ENCODE data around the gene CDK5RAP2.

Gene CDK5RAP2

GRCh38 chr9:120375316-120375715 is 204.7 kb downstream of the CDK5RAP2 start:
- DNase-seq: no peak

DNA sequence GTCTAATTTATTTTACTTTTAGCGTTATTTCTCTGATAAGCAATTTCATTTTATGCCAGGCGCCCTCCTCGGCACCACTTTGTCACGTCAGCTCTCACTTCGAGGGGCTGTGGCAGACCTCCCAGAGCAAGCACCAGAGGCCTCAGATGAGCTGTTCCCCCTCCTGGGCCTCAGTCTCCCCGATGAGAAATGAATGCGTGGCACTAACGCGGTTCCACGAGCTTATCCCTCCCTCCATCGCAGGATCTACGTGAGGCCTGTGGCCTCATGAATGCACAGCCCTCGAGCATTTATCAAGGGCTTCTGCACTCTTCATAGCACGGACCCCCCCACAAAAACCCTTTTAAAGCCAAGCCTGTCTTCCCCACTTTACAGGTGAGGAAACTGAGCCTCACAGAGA is 205.2 kb downstream of the CDK5RAP2 start:
- DNase-seq: no peak

GRCh38 chr9:120374239-120374638 is 205.7 kb downstream of the CDK5RAP2 start:
- DNase-seq: no peak

GRCh38 chr9:120372040-120372439 is 207.9 kb downstream of the CDK5RAP2 start:
- DNase-seq: no peak

DNA sequence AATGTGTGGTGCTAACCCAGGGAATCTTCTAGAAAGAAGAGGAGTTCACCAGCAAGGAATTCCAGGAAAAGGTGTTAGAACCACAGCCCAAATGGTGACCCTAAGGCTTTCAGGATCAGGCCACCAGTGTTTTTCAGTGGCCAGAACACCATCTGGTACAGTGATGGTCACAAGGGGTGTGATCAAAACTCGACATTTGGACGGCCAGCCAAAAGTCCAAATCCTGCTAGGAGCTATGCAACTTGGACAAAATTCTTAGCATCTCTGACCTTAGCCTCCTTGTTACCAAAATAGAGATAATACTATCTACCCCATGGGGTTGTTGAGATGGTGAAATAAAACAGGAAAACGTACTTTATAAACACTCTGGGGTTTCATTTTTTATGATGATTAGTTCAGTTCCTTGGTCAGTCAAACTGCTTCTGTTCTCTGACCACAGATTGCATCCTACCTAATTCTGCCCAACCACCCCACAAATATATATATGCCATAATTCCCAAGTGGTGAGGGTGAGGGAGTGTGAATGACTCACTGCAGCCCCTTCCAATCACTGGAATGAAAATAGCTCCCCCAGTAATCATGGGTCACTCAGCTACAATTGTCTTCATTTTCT is 210.3 kb downstream of the CDK5RAP2 start:
- DNase-seq: no peak

- no peak for DNase-seq
Measured at GRCh38 chr9:120368799-120369198, 211.2 kb downstream of the CDK5RAP2 start.

DNA sequence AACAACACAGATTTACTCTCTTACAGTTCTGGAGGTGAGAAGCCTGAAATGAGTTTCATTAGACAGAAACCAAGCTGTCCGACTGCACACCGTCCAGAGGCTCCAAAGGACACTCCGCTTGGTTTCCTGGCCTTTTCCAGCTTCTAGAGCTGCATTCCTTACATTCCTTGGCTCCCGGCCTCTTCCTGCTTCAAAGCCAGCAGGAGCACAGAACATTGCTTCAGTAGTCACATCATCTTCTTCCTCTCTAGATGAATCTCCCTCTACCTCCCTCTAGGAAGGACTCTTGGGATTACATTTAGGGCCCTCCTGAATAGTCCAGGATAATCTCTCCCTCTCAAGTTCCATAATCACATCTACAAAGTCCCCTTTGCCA is 213.3 kb downstream of the CDK5RAP2 start:
- DNase-seq: no peak

DNA sequence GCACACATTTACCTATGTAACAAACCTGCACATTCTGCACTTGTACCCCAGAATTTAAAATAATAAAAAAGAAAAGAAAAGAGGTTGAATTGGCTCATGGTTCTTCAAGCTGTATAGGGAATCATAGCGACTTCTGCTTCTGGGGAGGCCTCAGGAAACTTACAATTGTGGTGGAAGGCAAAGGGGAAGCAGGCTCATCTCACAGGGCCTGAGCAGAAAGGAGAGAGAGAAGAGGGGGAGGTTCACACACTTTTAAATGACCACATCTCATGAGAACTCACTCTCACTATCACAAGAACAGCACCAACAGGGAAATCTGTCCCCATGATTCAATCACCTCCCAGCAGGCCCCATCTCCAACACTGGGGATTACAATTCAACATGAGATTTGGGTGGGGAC is 214.6 kb downstream of the CDK5RAP2 start:
- no peak for DNase-seq

DNA sequence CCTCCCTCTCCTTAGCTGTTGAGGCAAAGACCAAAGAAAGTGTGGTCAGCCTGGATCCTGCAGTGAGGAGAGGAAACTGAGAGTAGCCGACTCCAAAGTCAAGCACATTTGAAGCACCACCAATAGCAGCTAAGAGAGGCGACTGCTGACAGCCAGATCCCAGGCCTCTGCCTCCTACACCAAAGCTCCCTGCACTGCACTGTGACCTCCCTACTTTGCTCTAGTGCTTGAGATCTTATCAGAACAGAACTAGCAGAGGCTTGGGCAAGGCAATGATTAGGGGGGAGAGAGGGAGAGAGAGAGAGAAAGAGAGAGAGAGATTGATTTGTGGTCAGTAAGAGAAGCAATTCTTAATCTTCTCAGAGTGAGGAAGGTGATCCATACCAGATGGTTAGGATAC is 216.3 kb downstream of the CDK5RAP2 start:
- DNase-seq: no peak

DNA sequence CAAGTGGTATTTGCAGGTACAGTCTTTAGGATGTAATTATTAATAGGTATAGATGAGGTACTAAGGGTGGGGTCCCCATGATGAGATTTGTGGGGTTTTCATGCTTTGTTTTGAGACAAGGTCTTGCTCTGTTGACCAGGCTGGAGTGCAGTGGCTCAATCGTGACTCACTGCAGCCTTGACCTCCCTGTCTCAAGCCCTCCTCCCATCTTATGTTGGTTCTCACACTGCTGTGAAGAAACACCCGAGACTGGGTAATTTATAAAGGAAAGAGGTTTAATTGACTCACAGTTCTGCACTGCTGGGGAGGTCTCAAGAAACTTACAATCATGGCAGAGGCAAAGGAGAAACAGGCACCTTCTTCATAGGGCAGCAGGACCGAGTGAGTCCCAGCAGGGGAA is 217.5 kb downstream of the CDK5RAP2 start:
- DNase-seq: no peak

GRCh38 chr9:120361551-120361950 is 218.4 kb downstream of the CDK5RAP2 start:
- DNase-seq: no peak

GRCh38 chr9:120360510-120360909 is 219.5 kb downstream of the CDK5RAP2 start:
- DNase-seq: no peak

DNA sequence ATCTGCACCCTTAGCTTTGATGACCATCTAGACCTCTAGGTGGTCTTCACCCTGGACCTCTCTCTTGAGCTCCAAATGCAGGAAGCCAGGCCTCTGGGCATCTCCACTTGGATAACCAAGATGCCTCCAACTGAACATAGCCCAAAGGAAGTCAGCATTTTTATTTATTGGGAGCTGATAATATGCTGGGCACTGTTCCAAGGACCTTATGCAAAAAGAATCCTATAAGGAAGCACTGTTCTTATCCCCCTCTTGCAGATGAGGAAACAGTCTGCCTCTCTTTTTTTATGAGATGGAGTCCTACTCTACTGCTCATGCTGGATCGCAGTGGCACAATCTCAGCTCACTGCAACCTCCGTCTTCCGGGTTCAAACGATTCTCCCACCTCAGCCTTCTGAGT is 219.9 kb downstream of the CDK5RAP2 start:
- no peak for DNase-seq

- DNase-seq: no peak
Measured at GRCh38 chr9:120358877-120359276, 221.1 kb downstream of the CDK5RAP2 start.

DNA sequence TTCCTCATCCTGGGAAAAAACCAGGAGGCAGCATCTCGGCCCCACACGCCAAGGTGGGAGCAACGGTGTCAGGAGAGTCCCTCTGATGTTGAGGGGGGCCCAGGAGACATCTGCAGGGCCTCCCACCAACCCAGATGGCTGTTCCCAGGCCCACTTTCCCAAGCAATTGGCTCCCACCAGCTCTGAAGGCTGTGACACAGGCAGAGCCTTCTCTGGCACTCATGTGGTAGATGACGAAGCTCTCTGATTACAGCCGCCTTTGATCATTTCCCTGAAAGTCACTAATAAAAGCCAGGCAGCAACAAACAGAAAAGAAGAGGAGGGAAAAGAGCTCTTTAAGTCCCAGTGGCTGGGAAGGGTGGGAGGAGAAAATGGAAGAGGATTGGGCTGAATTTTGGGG is 226.5 kb downstream of the CDK5RAP2 start:
- DNase-seq: no peak

GRCh38 chr9:120351106-120351505 is 228.9 kb downstream of the CDK5RAP2 start:
- DNase-seq: no peak

DNA sequence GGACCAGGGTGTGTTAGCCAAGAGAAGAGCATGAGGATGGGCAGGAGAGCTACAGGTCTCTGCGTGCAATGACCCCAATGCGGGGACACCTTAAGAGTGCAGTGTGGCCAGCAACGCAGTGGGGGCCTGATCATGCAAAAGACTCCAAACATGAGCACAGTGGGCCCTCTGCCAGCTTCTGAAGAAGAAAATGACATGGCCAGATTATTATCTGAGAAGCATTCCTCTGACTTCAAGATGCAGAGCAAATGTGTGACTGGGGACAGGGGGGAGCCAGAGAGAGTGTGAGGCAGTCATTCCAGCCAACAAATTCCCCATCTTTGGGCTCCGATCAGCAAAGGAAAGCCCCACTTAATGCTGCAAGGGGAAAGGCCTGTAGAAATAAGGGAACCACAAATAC is 229.4 kb downstream of the CDK5RAP2 start:
- no peak for DNase-seq

DNA sequence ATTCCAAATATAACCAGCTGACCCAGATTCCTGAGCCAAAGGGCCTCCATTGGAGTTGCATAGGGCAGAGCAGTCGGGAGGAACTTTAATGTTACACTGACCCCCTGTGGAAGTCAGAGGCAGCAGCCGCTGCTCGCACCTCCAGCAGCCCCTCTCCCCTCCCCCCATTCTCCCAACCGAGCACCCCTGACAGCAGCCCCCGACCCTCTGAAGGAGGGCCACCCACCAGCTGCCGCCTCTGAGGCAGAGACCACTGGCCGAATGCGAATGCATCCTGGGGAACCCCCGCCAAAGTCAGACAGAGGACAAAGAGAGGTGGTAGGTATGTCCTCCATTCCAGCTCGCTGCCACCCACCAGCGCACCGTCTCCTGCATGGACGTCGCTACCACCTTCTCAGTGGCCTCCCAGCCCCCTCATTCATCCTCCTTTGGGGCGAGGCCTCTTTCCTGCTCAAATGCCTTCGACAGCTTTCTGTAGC is 231.0 kb downstream of the CDK5RAP2 start:
- DNase-seq: peak; percentile 20

DNA sequence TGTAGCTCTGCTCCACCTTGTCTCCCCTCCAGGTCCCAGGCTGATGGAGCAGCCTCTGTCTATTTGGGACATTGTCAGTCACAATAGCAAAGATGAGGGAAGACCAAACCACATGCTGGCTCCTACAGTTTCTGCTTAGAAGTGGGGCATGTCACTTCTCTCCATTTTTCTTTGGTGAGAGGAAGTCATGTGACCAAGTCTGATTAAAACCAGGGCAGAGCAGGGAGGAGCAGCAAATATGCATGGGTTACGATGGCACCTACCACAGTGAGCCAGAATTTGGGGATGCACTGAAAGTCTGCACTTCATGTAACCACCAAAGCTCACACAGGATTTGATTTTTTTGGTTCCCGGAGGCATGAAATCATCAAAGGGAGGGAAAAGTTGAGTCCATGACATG is 234.6 kb downstream of the CDK5RAP2 start:
- no peak for DNase-seq

GRCh38 chr9:120344230-120344629 is 235.7 kb downstream of the CDK5RAP2 start:
- DNase-seq: no peak

DNA sequence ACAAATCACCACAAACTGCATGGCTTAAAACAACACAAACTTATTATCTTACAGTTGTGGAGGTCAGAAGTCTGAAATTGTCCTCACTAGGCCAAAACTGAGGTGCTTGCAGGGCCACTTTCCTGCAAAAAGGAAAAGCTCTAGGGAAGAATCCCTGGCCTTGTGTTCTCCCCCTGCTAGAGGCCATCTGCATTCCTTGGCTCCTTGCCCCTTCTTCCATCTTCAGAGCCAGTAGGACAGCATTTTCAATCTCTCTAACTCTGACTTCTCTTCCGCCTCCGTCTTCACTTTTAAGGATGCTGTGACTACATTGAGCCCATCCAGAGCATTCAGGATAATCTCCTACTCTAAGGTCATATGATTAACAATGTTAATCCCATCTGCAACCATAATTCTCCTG is 236.6 kb downstream of the CDK5RAP2 start:
- no peak for DNase-seq

All from RPMI8226 (cell line).